ENCODE data around the gene HIPK1.
"Not testable (repeated sequence)": the region's sequence is repeated elsewhere in the genome, so short reads cannot be mapped to it uniquely, and the experiment has no call there.

HIPK1 gene

DNA sequence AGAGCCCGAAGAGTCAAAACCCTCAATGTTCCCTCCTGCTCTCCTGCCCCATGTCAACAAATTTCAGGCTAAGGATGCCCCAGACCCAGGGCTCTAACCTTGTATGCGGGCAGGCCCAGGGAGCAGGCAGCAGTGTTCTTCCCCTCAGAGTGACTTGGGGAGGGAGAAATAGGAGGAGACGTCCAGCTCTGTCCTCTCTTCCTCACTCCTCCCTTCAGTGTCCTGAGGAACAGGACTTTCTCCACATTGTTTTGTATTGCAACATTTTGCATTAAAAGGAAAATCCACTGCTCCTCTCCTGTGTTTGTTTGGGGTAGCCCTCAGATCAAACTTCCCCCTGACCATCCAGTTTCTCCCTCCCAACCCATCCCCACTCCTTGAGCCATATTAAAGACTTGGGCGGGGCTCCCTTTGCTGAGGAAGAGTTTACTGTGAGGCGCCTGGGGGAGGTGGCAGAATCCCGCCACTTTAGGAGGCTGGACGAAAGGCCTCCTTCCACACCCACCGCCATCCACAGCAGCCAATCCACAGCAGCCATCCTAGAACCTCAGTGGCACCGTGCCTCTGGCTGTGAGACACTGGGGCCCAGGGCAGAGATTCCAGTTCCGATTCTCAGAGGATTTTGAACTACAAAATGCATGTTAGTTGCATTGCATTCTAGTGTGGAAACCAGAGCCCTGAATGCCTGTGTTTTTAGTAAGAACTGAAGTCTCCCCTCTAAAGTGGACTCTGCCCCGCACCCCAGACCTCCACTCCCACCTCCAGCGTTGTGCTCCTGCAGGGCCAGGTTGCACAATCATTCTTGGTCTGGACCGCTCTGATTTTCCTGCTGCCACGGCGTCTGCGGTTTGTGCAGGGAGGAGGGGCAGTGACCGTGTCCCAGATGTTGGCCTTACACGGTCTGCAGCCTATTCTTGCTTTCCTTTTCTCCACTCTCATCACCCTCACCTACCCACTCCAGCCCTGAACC is 53.1 kb downstream of the HIPK1 start:
- DNase-seq (ENCODE audit: low read depth in 3 of 3), result no peak

DNA sequence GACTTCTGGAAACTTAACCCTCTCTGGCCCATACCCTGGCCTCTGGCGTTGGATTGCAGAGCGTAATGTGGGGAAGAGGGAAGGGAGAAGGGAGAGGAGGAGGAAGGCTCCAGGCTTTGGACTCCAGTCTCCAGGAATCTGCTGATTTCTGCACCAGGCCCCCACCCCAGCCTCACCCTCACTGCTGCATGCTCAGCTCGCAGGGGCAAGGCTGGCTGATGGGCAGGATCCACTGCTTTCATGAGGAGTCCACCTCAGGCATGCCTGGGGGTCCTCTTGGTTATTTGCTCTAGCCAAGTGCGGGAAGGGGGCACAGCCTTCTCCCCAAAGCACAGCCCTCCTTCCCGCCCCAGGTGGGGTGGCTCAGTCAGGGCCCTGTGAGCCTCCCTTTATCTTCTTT is 53.8 kb downstream of the HIPK1 start:
- no peak for DNase-seq (ENCODE audit: low read depth in 3 of 3)

DNA sequence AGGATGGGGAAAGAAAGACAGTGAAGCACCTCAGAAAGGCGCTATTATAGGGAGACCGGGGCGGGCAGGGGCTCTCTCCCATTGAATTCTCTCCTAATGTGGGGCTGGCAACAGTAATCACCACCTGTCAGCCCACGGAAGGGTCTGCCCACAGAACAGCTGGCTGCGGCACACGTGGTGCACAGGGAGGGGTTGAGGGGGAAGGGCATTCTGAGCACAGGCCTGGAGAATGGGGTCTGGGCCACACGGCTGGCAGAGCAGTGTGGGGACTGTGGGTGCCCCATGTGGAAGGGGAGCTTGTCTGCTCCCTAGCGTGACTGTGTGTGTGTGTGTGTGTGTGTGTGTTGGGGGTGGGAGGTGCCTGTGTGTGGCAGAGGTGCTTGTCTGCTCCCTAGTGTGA is 54.3 kb downstream of the HIPK1 start:
- no peak for DNase-seq (ENCODE audit: low read depth in 3 of 3)

DNA sequence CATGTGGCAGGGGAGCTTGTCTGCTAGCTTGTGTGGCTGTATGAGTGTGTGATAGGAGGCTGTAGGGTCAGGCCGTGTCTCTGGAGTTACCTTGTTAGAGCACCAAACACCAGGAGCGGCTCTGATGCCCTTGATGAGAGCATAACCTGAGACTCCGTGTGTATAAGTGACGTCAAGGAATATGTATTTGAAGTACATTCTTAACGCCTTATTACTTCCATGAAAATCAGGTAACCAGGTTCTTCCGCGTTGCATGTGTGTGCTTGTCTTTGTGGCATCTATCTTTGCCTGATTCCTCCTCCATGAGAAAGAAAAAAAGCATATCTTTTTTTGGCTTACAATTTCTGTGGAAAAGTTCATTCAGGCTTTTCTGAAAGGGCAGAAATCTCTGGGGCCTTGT is 54.7 kb downstream of the HIPK1 start:
- no peak for DNase-seq (ENCODE audit: low read depth in 3 of 3)

DNA sequence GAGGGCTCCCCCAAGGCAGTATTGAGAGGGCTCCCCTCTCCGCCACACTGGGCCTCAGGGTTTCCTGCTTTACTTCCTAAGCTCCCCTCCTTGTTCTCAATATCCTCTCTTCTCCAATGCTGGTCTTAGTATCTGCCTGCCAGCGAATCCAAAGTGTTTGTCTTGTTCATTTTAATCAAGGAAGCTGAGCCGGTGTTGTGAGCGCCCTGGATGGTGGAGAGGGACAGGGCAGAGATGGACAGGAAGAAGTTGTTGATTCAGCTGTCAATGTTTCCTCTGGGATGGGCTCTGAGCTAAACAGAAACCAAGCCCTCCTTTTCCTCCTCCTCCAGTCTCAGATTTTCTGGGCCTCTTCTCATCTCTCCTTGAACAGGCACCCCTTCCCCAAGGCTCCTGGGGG is 55.6 kb downstream of the HIPK1 start:
- DNase-seq (ENCODE audit: low read depth in 3 of 3), result no peak

DNA sequence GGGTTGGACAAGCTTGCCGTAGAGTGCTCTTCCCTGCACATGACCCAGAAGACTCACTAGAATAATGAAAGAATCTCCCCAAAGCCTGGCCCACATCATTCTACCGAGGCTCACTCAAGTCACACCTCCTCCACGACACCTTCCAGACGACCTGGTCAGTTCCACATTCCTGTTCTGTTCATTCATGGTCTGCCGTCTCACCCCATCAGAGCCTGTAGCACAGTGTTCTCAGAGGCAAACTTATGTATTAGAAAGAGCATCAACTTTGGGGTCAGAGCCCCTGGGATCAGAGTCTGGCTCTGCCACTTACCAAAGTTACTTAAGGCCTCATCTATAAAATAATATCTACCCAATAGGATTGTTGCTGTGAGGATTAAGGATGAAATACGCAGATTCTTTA is 57.7 kb downstream of the HIPK1 start:
- DNase-seq (ENCODE audit: low read depth in 3 of 3), result no peak

DNA sequence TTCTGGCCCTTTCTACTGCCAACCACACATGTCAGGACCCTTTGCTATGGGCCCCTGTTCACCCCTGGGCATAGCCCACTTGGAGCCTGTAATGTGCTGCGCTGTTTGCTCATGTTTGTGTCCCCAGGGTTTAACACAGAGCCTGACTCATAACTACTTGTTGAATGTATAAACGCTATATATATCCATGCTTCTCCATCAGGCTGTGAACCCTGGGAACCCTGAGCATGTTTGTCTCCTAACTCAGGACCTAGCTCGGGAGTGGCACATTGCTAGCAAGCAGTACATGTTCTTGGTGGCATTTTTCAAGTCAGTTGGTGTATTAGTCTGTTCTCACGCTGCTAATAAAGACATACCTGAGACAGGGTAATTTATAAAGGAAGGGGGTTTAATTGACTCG is 58.1 kb downstream of the HIPK1 start:
- DNase-seq (ENCODE audit: low read depth in 3 of 3), result no peak

DNA sequence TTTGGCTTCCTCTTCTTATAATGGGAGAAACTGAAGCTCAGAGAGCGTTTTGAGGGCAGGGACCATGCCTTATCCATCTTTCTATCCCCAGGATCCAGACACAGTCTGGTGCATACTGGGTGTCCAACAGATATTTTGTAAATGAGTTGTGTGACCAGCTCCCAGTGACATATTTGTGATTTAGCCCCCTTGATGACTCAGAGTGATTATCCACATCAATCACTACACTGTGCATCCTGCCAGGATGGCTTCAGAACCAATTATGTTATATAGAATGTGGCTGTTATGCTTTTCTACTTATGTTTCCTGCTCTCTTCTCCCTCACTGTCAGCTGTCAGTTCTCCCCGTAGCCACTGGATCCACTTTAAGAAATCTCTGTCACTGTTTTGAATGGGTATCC is 61.4 kb downstream of the HIPK1 start:
- no peak for DNase-seq (ENCODE audit: low read depth in 3 of 3)

DNA sequence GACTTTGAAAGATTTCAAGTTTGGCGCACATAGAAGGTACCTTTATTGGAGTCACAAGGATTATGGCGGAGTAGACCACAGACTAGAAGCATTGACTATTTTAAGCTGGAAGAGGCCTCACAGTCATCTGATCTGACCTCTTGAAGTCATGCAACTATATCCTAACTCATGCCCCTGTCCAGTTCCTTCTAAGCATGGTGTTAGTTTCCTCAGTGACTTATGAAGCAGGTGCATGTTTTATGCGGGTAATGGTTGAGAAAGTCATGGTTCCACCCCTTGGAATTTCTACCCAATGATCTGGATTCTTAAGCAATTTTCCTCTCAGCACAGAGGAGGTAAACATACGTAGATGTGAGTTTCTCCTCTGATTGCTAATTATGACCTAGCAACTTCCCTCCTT is 61.8 kb downstream of the HIPK1 start:
- no peak for DNase-seq (ENCODE audit: low read depth in 3 of 3)

DNA sequence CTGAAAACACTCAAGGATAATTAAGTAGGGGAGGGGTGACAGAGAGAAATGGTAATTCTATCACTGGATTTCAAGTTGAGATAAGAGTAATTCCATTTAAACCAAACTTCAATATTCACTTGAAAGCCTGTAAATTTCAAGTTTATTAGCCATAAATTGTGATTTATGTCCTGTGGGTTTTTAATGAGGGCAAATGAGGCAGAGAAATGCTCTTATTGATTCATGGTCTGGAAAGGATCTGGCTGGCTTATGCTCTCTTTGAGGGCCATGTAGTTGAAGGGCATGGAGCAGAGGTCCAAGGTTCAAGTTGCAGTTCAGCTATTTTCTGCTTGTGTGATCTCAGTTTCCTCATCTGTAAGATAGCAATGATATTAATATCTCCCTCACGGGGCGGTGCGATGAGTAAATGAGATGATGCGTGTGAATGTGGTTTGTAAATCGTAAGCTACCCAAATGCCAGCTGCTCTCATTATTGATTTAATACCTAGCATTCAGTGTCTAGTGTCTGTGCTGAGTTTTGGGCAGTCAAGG is 62.4 kb downstream of the HIPK1 start:
- no peak for DNase-seq (ENCODE audit: low read depth in 3 of 3)

DNA sequence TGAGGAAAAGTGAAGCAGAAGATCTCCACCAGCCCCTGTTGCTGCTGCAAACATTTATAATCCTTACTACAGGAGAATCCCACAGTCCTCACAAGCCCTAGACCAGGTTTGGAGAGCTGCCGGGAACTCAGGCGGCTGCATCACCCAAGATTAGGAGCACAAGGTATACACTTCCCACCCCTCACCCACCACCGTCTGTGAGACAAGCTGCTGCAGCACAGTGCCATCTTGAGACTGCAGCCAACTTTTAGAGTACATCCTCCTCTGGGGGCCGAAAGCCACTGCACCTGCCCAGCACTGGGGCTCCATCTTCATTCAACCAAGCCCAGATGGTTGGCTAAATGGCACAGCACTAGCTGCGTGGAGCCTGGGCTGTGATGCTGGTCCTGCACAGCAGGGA is 63.9 kb downstream of the HIPK1 start:
- DNase-seq (ENCODE audit: low read depth in 3 of 3), result no peak

DNA sequence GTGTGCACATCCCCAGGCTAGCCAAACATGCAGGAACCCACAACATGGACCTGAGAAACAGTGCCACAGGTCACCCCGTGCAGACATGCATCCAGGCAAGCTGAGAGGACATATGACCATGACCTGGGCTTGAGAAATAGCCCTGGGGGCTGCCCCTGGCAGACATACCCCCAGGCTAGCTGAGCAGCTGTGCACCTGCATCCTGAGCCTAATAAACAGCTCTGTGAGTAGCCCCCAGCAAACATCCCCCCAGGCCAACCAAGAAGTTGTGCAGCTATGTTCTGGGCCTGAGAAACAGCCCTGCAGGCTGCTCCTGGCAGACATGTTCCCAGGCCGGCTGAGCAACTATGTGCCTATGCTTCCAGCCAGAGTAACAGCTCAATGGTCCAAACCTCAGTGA is 64.6 kb downstream of the HIPK1 start:
- DNase-seq (ENCODE audit: low read depth in 3 of 3), result no peak

DNA sequence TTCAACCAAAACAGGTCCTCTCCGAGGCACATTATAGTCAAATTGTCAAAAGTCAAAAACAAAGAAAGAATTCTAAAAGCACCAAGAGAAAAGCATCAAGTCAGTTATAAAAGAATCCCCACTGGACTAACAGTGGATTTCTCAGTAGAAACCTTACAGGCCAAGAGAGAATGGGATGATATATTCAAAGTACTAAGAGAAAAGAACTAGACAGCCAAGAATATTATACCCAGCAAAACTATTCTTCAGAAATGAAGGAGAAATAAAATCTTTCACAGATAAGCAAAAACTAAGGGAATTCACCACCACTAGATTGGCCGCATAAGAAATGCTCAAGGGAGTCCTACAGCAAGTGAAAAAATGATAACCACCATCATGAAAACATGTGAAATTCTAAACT is 66.3 kb downstream of the HIPK1 start:
- no peak for DNase-seq (ENCODE audit: low read depth in 3 of 3)

DNA sequence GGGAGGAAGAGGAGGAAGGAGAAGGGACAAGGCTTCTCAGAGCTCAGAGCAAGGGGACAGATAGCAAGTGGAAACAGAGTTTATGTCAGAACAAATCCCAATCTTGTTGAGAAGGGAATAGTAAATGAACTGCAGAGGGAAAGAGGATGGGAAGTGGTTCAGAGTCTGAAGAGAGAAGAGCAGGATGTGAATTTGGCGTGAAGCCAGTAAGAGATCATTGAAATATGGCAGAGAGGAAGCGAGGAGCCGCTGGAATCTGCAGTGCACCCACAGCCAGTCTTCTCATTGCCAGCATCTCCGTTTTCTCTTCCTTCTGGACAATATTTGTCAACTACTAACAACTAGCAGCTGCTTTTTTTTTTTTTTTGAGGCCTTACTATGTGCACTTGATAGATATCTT is 69.2 kb downstream of the HIPK1 start:
- DNase-seq (ENCODE audit: low read depth in 3 of 3), result no peak

DNA sequence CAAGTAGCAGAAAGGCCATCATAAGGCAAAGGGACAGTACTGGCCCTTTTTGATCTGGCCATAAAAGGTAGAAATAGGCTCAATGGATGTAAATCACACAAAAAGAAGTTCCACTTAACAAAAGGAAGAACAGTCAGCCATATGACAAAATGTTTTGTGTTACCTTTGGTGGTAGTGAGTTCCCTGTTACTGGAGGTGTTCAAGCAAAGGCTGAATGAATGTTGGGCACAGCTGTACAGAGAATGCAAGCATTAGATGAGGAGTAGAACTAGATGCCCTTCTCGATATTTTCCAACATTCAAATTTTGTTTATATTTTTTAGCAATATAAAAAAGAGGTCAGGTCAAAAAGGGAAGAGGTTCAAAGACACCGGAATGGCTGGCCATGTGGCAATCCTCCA is 70.1 kb downstream of the HIPK1 start:
- DNase-seq (ENCODE audit: low read depth in 3 of 3), result no peak

DNA sequence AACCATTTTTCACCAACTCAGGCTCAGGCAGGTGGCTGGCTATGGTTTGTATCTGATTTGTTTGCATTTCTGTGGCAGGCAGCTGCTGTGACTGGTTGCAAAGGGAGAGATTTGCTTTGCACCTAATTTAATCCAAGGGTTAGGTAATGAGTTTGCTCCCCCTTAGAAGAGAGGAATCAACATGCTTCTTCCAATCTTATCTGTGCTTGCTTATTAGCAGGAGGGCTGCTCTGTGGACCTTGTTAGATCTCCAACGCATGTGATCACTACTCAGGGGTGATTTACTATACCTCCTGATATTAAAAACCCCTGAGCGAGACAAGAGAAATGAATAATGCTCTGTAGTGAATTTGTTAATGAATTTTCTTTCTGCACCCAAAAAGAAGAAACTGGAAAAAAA is 70.7 kb downstream of the HIPK1 start:
- no peak for DNase-seq (ENCODE audit: low read depth in 3 of 3)

DNA sequence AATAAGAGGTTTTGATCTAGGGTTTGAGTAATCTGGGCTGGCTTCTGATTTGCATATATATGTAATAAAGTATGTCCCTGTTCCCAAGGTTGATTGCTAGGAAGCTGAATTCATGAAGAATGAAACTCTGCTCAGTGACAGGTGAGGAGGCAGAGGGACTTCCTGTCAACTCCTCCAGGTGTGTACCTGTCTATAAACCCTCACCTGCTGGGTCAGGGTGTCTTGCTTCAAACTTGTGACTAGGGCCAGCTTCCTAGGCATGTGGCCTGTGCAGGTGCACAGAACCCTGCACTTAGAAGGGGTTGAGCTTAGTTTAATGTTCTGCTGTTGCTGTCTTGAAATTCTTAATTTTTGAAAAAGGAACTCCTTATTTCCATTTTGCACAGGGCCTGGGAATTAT is 71.3 kb downstream of the HIPK1 start:
- DNase-seq (ENCODE audit: low read depth in 3 of 3), result no peak

DNA sequence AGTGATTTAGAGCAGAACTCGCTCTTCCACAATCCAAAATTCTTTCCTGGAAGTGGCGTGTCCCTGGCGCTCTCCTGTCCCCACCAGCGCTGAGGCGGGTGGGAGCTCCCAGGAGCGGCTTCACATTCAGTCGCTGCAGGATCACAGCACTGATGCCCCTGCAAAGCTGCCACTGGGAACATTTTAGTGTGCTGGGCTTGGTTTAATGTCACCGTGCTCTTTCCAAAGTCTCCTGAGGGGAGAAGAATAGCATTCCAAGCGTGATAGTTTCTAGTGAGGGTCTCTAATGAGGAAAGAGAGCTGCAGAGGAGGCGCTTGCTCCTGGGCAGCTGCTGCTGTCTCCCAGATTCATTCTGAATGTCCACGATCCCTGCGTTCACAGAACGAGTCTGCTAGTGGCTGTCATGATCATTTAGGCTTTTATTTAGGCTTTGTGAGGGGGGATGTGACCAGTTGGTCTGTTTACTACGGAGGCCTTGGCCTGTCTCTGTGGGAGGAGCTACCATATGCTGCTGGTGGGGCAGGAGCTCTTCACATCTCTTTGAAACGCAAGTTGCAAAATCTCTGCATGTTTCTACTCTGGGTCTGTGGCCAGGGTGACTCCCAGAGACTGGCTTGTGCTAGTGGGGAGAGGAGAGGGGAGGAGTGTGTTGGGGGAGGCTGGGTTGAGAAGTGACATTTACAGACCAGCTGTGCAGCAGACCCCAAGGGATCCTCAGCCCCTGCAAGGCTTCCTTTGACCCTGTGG is 73.5 kb downstream of the HIPK1 start:
- DNase-seq (ENCODE audit: low read depth in 3 of 3), result no peak

DNA sequence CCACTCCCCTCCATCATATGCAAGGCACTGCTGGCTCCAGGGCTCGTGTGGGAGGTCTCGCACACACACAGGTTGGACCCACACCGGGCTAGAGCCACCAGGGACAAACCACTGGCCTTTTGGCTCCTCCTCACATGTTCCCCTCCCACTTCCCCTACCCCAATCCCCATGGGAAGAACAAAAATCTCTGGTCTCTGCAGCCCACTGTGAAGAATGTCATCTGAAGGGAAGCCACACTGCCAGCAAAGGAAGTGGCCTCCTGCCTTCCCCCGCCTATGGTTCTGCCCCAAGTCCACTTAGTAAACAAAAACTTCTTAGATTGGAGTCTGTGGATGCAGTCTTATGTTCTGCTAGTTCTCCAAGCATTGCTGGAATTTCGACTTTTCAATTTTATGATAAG is 74.3 kb downstream of the HIPK1 start:
- DNase-seq (ENCODE audit: low read depth in 3 of 3), result no peak

DNA sequence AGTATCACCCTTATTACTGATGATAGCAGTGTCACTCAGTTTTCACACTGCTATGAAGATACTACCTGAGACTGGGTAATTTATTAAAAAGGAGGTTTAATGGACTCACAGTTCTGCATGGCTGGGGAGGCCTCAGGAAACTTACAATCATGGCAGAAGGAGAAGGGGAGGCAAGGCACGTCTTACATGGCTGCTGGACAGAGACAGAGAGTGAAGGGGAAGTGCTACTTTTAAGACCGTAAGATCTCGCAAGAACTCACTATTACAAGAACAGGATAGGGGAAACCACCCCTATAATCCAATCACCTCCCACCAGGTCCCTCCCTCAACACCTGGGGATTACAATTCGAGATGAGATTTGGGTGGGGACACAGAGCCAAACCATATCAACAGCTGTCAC is 77.7 kb downstream of the HIPK1 start:
- DNase-seq (ENCODE audit: low read depth in 3 of 3), result not testable (repeated sequence)

DNA sequence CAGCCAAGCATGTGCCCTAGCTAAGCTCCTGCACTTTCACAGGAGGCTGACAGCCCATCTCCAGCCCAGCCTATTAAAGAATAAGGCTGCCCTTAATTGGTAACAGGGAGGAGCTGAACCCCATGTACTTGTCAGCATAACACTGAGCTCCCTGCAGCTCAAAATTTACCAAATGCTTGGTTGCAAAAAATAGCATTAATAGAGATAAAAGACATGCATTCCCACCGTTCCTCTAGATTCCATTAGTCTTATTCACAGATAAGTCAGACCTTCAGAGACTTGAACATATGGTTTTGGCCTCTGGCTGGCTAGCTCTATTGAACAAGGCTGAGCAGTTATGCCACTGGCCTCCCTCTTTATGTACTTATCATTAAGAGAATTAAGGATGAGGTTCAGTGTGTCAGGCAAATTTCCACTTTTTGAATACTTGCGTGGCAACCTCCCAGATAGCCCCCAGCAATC is 79.4 kb downstream of the HIPK1 start:
- no peak for DNase-seq (ENCODE audit: low read depth in 3 of 3)

DNA sequence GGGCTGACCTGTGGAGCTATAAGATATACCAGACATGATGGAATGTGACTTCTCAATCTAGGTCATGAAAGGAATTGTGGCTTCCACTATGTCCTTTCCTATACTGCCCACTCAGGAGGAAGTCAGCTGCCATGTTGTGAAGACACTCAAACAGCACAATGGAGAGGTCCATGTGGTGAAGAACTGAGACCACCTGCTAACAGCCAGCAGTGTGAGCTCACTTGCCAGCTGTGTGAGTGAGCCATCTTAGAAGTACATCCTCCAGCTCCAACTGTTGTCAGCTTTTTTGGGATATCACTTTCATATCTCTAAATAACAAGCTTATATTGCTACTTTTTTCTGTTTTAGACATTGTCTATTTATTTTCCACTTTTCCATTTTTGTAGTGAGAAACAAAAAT is 79.9 kb downstream of the HIPK1 start:
- DNase-seq (ENCODE audit: low read depth in 3 of 3), result no peak

DNA sequence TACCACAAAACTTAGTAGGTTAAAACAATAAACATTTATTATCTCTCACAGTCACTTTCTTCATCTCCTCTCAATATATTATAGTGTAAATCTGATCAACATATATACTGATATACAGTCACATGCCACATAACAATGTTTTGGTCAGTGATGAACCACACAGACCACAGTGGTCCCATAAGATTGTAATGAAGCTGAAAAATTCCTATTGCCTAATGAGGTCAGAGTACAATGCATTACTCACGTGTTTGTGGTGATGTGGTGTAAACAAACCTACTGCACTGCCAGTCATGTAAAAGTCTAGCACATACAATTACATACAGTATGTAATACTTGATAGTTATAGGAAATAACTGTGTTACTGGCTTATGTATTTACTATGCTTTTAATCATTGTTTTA is 80.3 kb downstream of the HIPK1 start:
- DNase-seq (ENCODE audit: low read depth in 3 of 3), result no peak

Data from stimulated activated CD4-positive, alpha-beta T cell treated with anti-CD3 and anti-CD28 coated beads, TNF-alpha, amount 100 ng/mL, for 24 hours (primary cell).